ENCODE data around the gene PFKM.

The PFKM gene

DNA sequence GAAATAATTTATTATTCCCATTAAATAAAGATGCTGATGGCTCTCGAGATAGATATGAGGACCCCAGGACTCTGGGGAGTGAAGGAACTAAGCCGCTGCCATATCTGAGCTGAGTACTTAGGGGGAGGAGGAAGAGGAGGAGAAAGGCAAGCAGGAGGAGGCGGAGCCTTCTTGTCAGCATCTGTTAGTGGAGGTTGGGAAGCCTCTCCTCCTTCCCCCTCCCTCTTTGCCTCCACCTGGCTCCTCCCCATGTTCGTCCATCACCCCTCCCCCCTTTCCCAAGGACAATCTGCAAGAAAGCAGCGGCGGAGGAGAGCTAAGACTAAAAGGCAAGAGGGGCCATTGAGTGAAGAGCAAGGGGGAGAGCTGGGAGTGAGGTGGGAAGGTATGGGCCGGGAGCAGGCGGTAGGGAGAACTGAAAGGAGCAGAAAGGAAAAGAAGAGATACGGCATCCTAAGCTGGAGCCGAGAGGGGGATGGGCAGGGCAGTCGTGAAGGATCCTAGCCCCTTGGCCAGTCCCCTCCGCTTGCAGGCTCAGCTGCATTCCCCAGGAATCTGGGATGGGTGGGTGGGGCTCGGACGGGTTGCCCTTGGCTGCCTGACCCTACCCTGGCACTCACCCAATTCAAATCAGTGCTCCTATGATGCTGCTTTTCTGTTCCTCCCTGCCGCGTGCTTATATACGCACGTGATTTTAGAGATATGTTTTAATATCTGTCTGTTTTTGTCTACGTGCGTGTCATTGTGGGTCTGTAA is at the start of gene PFKM:
Gene PFKM, plus strand, starts transcription at position 287 of the 756 bp plus-strand sequence. CDS start 3,411 bp downstream, outside the sequence.
- peak; percentile 51 for DNase-seq (ENCODE audit: low read depth)

- no peak for DNase-seq (ENCODE audit: low read depth)
Measured at GRCh38 chr12:48070033-48070432, 49.1 kb upstream of the PFKM start.

- DNase-seq (ENCODE audit: low read depth), result no peak
Measured at GRCh38 chr12:48070731-48071130, 48.4 kb upstream of the PFKM start.

DNA sequence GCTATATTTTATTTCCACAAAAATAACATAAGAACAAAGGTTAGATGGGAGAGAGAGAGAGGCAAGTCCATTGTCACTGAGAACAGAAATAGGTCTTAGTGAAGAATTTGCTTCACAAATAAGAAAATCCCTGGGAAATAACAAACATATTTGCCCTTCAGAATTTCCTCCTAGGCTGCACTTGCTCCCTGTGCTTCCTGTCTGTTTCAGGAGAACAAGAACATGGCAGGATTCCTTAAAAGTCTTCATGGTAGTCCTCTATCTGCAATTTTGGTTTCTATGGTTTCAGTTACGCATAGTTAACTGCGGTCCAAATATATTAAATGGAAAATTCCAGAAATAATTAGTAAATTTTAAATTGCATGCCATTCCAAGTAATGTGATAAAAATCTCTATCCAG is 47.4 kb upstream of the PFKM start:
- no peak for DNase-seq (ENCODE audit: low read depth)

DNA sequence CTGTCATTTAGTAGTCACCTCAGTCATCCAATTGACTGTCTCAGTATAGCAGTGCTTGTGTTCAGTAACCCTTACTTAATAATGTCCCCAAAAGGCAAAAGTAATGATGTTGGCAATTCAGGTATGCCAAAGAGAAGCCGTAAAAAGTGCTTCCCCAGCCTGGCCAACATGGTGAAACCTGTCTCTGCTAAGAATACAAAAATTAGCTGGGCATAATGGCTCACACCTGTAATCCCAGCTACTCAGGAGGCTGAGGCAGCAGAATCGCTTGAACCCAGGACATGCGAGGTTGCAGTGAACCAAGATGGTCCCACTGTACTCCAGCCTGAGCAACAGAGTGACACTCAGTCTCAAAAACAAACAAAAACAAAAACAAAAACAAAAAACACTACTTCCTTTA is 46.9 kb upstream of the PFKM start:
- DNase-seq (ENCODE audit: low read depth), result no peak

- no peak for DNase-seq (ENCODE audit: low read depth)
Measured at GRCh38 chr12:48074266-48074665, 44.9 kb upstream of the PFKM start.

GRCh38 chr12:48075832-48076231 is 43.3 kb upstream of the PFKM start:
- no peak for DNase-seq (ENCODE audit: low read depth)

- DNase-seq (ENCODE audit: low read depth), result no peak
Measured at GRCh38 chr12:48077111-48077510, 42.1 kb upstream of the PFKM start.

DNA sequence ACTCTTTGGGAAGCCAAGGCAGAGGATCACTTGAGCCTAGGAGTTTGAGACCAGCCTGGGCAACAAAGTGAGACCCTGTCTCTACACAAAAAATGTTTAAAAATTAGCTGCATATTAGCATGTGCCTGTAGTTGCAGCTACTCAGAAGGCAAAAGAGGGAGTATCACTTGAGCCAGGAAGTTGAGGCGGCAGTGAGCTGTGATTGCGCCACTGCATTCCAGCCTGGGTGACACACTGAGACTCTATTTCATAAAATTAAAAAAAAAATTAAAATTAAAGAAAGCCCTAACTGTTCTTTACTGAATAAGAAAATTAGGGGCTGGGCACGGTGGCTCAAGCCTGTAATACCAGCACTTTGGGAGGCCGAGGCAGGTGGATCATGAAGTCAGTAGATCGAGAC is 40.3 kb upstream of the PFKM start:
- DNase-seq (ENCODE audit: low read depth), result no peak

- DNase-seq (ENCODE audit: low read depth), result no peak
Measured at GRCh38 chr12:48080285-48080684, 38.9 kb upstream of the PFKM start.

DNA sequence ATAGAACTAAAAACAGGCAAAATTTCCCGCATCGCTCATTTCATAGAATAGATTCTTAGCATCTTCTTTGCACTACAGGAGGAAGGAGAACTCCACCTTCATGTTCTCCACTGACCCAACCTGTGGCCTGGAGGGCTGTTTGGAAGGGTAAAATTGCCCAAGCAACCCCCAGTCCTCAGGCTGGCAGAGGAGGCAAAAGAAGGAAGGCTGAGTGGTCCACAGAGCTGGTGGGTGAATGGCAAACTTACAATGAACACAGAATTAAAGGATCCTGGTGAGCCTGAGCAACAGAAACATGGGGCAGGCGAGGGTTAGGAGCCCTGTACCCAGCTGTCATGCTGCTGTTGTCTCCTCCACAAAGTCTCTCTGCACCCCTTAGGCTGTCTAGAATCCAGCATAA is 38.3 kb upstream of the PFKM start:
- no peak for DNase-seq (ENCODE audit: low read depth)

DNA sequence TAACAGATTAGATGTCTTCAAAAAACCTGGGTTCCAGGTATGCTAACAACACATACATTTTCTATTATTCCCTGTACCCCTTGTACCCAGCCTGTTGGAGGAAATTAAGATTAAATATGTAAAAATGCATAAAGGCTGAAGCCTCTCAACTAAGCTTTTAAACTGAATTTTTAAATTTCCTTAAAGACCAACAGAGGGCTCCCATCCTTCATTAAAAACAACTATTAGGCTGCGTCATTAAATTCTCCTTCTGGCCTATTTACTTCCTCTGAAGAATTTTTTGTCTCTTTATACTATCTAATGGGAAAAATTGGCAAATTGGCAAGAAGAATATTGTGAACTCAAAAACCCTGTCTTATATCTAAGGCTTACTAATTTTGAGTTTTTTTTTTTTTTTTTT is 35.1 kb upstream of the PFKM start:
- no peak for DNase-seq (ENCODE audit: low read depth)

DNA sequence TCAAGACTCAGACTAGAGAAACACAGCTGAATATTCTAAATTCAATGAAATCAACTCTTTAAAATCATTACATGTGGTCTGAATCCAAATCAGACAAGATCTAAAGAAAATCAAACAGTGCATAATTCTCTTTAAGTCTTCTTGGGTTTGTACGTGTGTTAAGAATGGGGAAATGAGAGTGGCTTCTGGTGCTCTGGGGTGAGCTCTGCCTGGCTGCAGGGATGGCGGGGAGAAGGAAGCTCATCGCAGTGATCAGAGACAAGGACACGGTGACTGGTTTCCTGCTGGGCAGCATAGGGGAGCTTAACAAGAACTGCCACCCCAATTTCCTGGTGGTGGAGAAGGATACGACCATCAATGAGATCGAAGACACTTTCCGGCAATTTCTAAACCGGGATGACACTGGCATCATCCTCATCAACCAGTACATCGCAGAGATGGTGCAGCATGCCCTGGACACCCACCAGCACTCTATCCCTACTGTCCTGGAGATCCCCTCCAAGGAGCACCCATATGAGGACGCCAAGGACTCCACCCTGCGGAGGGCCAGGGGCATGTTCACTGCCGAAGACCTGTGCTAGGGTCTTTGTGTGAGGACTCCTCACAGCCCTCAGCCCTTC is 34.2 kb upstream of the PFKM start:
- DNase-seq (ENCODE audit: low read depth), result no peak

DNA sequence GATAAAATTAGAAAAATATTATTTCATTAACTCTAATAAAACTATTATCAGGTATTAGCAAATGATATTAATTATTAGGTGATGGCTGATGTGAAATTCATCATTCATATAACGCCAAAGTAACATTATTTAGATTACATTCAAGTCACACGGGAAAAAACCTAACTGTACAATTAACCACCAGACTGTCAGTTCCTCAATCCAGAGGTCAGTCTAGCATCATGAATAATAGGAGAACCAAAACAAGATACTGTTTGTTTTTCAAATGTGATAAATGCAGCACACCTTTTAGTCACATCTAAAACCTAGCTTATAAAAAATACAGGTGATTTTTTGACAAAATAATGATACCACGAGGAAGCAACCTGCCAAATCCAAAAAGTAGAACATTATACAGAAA is 32.8 kb upstream of the PFKM start:
- DNase-seq (ENCODE audit: low read depth), result no peak

DNA sequence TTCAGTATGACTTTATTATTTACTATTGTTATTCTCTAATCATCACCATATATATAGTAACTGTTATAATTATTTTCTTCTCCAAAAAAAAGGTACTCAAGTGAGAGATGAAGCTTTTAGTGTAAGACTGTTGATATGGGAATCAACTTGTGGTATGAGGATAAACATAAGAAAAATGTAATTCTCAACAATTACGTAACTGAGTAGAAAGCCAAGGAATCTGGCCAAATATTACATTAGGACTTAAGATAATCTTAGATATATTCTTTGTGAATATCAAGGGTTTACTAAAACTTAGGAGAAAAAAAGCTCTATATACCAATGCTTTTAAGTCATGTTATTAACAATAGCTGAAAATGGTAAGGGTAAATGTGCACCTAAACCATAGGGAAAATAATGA is 26.6 kb upstream of the PFKM start:
- DNase-seq (ENCODE audit: low read depth), result no peak

DNA sequence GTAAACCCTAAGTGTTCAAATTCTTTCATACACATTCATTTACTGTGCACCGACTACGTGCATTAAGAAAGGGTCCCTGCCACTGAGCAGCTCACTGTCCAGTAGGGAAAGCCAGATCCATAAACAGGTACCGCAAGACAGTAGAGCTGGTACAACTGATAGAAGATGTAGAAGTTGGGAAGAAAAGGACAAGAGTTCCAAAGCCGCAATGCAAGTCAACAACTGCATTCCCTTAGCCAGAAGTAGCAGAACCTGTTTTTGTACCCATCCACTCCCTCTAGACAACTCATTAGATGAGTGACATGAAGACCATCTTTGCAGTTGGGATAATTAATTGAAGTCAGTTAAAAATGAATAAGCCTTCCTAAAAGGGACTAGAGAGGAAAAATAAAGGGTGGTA is 14.6 kb upstream of the PFKM start:
- DNase-seq (ENCODE audit: low read depth), result no peak

GRCh38 chr12:48105321-48105866 is 13.8 kb upstream of the PFKM start:
- DNase-seq (ENCODE audit: low read depth), result peak; percentile 51

DNA sequence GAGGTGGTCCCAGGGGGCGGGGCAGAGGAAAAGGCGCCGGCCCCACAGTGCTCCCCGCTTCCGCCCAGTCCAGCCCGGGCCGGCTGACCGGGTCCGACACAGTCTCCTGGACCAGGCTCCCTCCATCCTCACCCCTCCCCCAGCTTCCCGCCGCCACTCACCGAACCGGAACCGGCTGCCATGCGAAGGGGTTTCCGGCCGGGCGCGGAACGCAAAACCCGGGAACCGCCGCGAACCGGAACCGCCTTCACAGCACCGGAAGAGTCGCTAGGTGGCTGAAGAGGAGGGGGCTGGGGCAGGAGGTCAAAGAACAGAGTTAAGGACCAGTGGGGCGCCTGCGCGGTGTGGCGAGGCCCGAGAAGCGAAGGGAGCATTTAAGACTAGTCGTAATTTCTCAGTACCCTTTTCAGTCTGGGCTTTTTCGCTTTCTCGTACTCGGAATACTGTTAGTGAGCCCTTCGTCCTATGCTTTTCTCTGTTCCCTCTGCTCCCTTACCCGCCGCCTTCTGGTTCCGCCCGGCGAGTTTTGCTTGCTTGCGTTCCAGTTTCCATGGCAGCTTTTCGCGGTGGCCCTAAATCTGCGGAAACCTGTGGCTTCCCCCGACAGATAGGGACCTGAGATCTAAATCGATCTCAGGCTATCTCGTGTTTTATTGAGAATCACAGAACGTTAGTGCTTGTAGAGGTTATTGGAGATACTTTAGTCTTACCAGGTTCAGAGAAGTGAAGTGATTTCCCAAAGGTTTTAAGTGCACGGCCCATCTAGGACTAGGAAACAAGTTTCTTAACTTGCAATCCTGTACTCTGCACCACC is 13.1 kb upstream of the PFKM start, which contains the start of gene SENP1:
Gene SENP1, minus strand, starts transcription at position 213 of the 814 bp plus-strand sequence. CDS start 4,607 bp downstream, outside the sequence.
- peak; percentile 82 for DNase-seq (ENCODE audit: low read depth)

- DNase-seq (ENCODE audit: low read depth), result no peak
Measured at GRCh38 chr12:48106681-48107613, 12.2 kb upstream of the PFKM start.

GRCh38 chr12:48109424-48109823 is 9.7 kb upstream of the PFKM start:
- no peak for DNase-seq (ENCODE audit: low read depth)

DNA sequence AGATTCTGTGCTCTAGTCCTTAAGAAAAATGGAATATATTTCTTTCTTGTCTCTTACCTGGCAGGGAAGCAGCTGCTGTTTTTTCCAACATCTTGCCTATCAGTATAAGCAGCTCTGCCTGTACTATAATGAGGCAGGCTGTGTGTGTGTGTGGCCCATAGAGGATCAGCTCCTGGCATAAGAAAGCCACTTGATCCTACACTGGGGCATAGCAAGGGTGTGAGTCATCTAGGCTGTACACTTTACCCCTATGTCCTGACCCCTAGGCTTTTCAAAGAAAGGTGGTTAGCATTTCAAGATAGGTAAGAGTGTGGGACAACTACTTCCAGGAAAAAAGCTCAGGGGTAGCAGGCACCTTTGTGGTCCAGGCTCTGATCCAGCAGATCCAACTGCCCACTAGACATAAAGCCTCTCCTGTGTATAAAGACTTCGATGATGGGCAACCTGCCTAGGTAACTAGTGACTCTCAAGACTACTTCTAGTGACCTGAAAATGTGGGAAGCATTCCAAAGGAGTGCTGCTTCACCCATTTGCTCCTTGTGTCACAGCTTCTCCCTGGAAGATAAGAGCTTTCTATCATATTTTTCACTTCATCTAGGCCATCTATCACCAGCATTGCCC is 8.4 kb upstream of the PFKM start:
- no peak for DNase-seq (ENCODE audit: low read depth)

Measured in T-helper 22 cell (primary cell).